ENCODE measurements around the gene LARGE1.

- TF ChIP-seq CTCF (IDR thresholded peaks at IDR 0.05) (no peak), POLR2A (IDR thresholded peaks at IDR 0.05) (no peak)
These were observed 522.8 kb downstream of the LARGE1 start for GRCh38 chr22:33397381-33397907.
